Measurements from ENCODE around the gene CX3CL1. TPM values are rescaled to one million over a fixed set of nuclear protein-coding genes. Genes with fewer than 3 reads are reported as not detected.
A peak's percentile ranks its signal among the peaks of the same experiment; 100 is the strongest.

Gene CX3CL1
- total and polyA plus RNA-seq, 2 of the 13 experiments (the other 11 are each of a cell fraction or from before 2014, with no cell fraction given), result 57.3 to 60.8 TPM

- TF ChIP-seq, protein P1, sequence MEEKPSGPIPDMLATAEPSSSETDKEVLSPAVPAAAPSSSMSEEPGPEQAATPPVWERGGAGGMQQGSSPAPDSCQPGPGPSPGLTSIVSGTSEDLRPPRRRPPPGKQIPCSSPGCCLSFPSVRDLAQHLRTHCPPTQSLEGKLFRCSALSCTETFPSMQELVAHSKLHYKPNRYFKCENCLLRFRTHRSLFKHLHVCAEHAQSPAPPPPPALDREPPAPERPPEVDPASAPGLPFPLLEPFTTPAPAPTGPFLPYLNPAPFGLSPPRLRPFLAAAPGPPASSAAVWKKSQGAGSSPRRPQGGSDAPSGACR (CRISPR knock-in tag; IDR thresholded peaks at IDR 0.05), result no peak
- TF ChIP-seq FOXK1 (CRISPR knock-in tag; IDR thresholded peaks at IDR 0.05; ENCODE audit: borderline replicate concordance, low read depth) (no peak), ZSCAN12 (CRISPR knock-in tag; IDR thresholded peaks at IDR 0.05) (no peak), ZNF766 (CRISPR knock-in tag; IDR thresholded peaks at IDR 0.05; ENCODE audit: borderline replicate concordance) (peak; percentile 53; the same call in 1 of the 2 replicates), ZNF703 (CRISPR knock-in tag; IDR thresholded peaks at IDR 0.05; ENCODE audit: borderline replicate concordance) (no peak), ZNF234 (CRISPR knock-in tag; conservative IDR thresholded peaks at IDR 0.05) (no peak), NAIF1 (CRISPR knock-in tag; IDR thresholded peaks at IDR 0.05; ENCODE audit: borderline replicate concordance) (no peak), AGO2 (optimal IDR thresholded peaks at IDR 0.05; ENCODE audit: low read depth, low read length) (no peak), JUNB (CRISPR knock-in tag; IDR thresholded peaks at IDR 0.05; ENCODE audit: borderline replicate concordance) (no peak), THAP11 (CRISPR knock-in tag; IDR thresholded peaks at IDR 0.05) (no peak), PRPF4 (IDR thresholded peaks at IDR 0.05; ENCODE audit: low read depth, low read length, poor library complexity, severe bottlenecking) (no peak), JDP2 (CRISPR knock-in tag; IDR thresholded peaks at IDR 0.05; ENCODE audit: borderline replicate concordance) (peak; percentile 4; the same call in 1 of the 2 replicates), HHEX (CRISPR knock-in tag; IDR thresholded peaks at IDR 0.05) (no peak), ZNF260 (CRISPR knock-in tag; IDR thresholded peaks at IDR 0.05; ENCODE audit: borderline replicate concordance, low read depth) (no peak), HOXA9 (CRISPR knock-in tag; IDR thresholded peaks at IDR 0.05; ENCODE audit: borderline replicate concordance) (no peak), CHCHD3 (CRISPR knock-in tag; IDR thresholded peaks at IDR 0.05) (no peak), ZNF530 (CRISPR knock-in tag; IDR thresholded peaks at IDR 0.05; ENCODE audit: low read depth) (no peak), ZNF33B (CRISPR knock-in tag; IDR thresholded peaks at IDR 0.05) (no peak), MIXL1 (CRISPR knock-in tag; IDR thresholded peaks at IDR 0.05) (0 out of 2 replicates have a peak, but pooled peaks have one; percentile 9), ZNF629 (CRISPR knock-in tag; conservative IDR thresholded peaks at IDR 0.05) (no peak), ZKSCAN8 (CRISPR knock-in tag; IDR thresholded peaks at IDR 0.05; ENCODE audit: borderline replicate concordance) (no peak), HNF4A (CRISPR knock-in tag; IDR thresholded peaks at IDR 0.05) (peak; percentile 72), ZNF253 (CRISPR knock-in tag; IDR thresholded peaks at IDR 0.05; ENCODE audit: borderline replicate concordance) (no peak)
- TF ChIP-seq, protein P2, sequence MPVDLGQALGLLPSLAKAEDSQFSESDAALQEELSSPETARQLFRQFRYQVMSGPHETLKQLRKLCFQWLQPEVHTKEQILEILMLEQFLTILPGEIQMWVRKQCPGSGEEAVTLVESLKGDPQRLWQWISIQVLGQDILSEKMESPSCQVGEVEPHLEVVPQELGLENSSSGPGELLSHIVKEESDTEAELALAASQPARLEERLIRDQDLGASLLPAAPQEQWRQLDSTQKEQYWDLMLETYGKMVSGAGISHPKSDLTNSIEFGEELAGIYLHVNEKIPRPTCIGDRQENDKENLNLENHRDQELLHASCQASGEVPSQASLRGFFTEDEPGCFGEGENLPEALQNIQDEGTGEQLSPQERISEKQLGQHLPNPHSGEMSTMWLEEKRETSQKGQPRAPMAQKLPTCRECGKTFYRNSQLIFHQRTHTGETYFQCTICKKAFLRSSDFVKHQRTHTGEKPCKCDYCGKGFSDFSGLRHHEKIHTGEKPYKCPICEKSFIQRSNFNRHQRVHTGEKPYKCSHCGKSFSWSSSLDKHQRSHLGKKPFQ (CRISPR knock-in tag; IDR thresholded peaks at IDR 0.05; ENCODE audit: insufficient replicate concordance), result no peak
- TF ChIP-seq, protein P3, sequence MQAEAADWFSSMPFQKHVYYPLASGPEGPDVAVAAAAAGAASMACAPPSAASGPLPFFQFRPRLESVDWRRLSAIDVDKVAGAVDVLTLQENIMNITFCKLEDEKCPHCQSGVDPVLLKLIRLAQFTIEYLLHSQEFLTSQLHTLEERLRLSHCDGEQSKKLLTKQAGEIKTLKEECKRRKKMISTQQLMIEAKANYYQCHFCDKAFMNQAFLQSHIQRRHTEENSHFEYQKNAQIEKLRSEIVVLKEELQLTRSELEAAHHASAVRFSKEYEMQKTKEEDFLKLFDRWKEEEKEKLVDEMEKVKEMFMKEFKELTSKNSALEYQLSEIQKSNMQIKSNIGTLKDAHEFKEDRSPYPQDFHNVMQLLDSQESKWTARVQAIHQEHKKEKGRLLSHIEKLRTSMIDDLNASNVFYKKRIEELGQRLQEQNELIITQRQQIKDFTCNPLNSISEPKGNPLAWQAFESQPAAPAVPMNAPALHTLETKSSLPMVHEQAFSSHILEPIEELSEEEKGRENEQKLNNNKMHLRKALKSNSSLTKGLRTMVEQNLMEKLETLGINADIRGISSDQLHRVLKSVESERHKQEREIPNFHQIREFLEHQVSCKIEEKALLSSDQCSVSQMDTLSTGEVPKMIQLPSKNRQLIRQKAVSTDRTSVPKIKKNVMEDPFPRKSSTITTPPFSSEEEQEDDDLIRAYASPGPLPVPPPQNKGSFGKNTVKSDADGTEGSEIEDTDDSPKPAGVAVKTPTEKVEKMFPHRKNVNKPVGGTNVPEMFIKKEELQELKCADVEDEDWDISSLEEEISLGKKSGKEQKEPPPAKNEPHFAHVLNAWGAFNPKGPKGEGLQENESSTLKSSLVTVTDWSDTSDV (CRISPR knock-in tag; IDR thresholded peaks at IDR 0.05), result no peak
Observed at GRCh38 chr16:57383276-57384247, 11.3 kb downstream of the CX3CL1 start (continued).

Data from HepG2 (cell line).